CD4-positive, alpha-beta T cell treated with Interleukin-6 for 4 hours (primary cell): ENCODE data around the gene CLDN34.

Source experiments
- DNase-seq: peaks from one replicate; pipeline ENCODE4 v3.0.0-alpha.2; 2020; ENCODE audit warnings: mixed read lengths

The CLDN34 gene

GRCh38 chrX:10017872-10018271 lies 50.7 kb downstream of the CLDN34 start:
- no peak for DNase-seq
